Activated naive CD4-positive, alpha-beta T cell treated with anti-CD3 and anti-CD28 coated beads, Interleukin-2, amount 50 U/mL, for 24 hours (primary cell): ENCODE results near the gene SMAGP.
"Not testable (repeated sequence)": the region's sequence is repeated elsewhere in the genome, so short reads cannot be mapped to it uniquely, and the experiment has no call there.

Experiments used
- H3K27ac Mint-ChIP-seq: one replicate; pipeline ENCODE4 v1.8.0; 2021; ENCODE audit warnings: mild to moderate bottlenecking, mixed read lengths
- H3K27me3 Mint-ChIP-seq: one replicate; pipeline ENCODE4 v1.8.0; 2021; ENCODE audit warnings: mixed read lengths
- H3K36me3 Mint-ChIP-seq: one replicate; pipeline ENCODE4 v1.8.0; 2021; ENCODE audit warnings: mixed read lengths
- H3K4me1 Mint-ChIP-seq: one replicate; pipeline ENCODE4 v1.8.0; 2021; ENCODE audit warnings: mixed read lengths
- H3K4me3 Mint-ChIP-seq: one replicate; pipeline ENCODE4 v1.8.0; 2021; ENCODE audit warnings: mild to moderate bottlenecking, mixed read lengths
- H3K9me3 Mint-ChIP-seq: one replicate; pipeline ENCODE4 v1.8.0; 2021; ENCODE audit warnings: mixed read lengths

The SMAGP gene

DNA sequence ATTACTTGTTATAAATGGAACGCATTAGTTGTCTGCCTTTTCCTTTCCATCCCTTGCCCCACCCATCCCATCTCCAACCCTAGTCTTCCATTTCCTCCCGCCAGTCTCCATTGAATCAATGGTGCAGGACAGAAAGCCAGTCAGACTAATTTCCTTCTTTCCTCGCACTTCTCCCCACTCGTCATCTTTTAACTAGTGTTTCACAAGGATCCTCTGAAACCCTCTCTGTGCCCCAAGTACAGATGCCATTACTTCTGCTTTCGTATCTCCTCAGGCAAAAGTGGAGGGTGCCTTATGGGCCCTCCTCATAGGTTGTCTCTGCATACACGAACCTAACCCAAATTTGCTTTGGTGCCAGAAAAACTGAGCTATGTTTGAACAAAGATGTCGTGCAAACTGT lies 27.3 kb downstream of the SMAGP start:
- peaks cover 16% of the 10 kb centered on the region for H3K36me3 Mint-ChIP-seq
- peaks cover 77% of the 10 kb centered on the region for H3K4me1 Mint-ChIP-seq
- H3K27me3 Mint-ChIP-seq: no peaks in the 10 kb centered on the region
- H3K4me3 Mint-ChIP-seq: peak overlapping the region; percentile 60
- no peaks in the 10 kb centered on the region for H3K9me3 Mint-ChIP-seq
- peak overlapping the region; percentile 79 for H3K27ac Mint-ChIP-seq

DNA sequence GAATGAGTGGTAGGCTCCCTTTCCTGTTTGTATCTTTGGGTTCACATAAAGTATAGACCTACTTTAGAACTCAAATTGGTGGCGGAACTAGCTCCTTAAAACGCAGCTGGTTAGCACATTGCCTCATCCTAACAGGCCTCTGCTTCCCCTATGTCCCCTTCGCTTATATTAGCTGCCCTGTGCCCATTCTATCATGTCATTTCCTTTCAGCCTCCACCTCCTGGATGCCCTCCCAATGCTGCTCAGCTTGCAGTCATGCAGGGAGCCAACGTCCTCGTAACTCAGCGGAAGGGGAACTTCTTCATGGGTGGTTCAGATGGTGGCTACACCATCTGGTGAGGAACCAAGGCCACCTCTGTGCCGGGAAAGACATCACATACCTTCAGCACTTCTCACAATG lies 28.1 kb downstream of the SMAGP start:
- Mint-ChIP-seq H3K4me1 (peaks cover 72% of the 10 kb centered on the region), H3K4me3 (peak overlapping the region; percentile 59), H3K9me3 (no peaks in the 10 kb centered on the region), H3K27me3 (no peaks in the 10 kb centered on the region), H3K36me3 (peaks cover 16% of the 10 kb centered on the region), H3K27ac (peak overlapping the region; percentile 75)

DNA sequence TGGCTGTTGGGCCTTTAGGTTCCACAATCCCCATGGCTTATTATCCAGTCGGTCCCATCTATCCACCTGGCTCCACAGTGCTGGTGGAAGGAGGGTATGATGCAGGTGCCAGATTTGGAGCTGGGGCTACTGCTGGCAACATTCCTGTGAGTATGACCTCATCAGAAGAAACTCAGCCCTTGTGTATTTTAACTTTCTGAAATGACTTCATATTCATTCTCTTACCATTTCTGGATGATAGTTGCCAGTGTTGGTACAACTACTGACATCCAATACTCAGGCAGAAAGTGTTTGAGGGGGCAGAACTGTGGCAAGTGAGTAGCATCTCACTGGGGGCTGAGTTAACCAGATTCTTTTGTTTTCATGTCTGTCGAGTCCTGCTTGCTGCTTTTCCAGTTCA lies 29.2 kb downstream of the SMAGP start:
- H3K9me3 Mint-ChIP-seq: no peaks in the 10 kb centered on the region
- peak overlapping the region; percentile 96 for H3K4me3 Mint-ChIP-seq
- peak overlapping the region; percentile 62 for H3K27ac Mint-ChIP-seq
- peaks cover 14% of the 10 kb centered on the region for H3K36me3 Mint-ChIP-seq
- H3K4me1 Mint-ChIP-seq: peaks cover 60% of the 10 kb centered on the region
- no peaks in the 10 kb centered on the region for H3K27me3 Mint-ChIP-seq

DNA sequence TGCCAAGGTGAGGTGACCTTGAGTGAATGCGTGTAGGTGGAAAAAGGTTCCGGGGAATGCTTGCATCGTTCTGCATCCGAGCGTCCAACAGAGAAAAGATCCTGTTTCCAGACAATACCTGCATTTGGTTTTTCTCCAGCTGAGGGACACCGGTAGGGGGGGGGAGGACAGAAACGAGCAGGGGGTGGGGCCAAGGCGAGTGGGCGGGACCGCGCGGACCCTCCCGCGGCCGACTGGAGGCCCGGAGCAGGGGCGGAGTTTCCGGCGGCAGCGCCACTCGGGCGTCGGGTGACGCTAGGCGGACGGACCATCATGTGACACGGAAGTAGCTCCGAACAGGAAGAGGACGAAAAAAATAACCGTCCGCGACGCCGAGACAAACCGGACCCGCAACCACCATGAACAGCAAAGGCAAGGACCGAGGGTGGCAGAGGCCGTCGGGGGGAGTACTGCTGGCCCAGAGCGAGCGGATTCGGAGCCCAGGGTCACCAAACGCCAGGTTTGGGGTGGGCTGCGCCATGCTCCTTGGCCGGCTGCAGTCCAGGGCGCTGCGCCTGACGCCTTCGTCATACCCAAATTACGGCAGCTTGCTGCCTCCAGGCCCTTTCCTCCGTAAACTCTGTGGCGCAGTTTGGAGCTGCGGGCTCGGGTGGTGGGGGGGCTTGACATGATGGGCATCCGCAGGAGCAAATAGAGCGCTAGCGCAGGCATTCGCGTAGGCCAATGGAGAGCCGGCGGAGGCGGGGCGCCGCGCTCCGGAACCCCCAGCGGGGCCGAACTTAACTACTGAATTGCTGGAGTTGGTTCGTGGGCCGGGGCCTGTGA lies 31.5 kb downstream of the SMAGP start, which contains the start of gene DAZAP2:
DAZAP2 (plus strand) TSS at position 317 of the 825 bp plus-strand sequence; CDS start at position 399, 82 bp downstream.
- Mint-ChIP-seq H3K27me3 (no peaks in the 10 kb centered on the region), H3K36me3 (peaks cover 7% of the 10 kb centered on the region), H3K9me3 (no peaks in the 10 kb centered on the region), H3K27ac (peak within 1 kb of the TSS; percentile 98), H3K4me3 (peak within 1 kb of the TSS; percentile 96), H3K4me1 (peaks cover 44% of the 10 kb centered on the region)

DNA sequence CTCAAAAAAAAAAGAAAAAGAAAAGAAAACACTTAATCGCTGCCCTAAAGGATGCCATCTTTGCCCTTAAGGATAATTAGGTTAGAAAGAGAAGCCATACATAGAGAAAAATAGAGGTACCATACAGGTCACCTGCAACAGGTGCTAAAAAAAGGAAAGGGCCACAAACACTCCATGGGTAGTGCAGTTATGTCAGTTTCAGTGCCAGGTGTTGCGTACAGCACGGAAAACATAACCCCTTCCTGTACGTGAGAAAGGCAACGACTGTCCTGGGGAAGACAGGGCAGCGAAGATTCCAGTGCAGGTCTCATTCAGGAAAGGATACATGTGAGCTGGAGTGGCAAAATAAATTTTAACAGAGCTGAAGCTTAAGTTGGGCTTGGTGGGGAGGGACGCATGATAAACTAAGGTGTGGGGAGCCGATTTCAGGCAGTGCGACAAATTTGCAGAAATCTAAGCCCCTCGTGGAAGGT lies 32.1 kb downstream of the SMAGP start:
- H3K27ac Mint-ChIP-seq: peak overlapping the region; percentile 98
- peaks cover 42% of the 10 kb centered on the region for H3K4me1 Mint-ChIP-seq
- no peaks in the 10 kb centered on the region for H3K9me3 Mint-ChIP-seq
- peak overlapping the region; percentile 96 for H3K4me3 Mint-ChIP-seq
- H3K36me3 Mint-ChIP-seq: peaks cover 6% of the 10 kb centered on the region
- no peaks in the 10 kb centered on the region for H3K27me3 Mint-ChIP-seq

DNA sequence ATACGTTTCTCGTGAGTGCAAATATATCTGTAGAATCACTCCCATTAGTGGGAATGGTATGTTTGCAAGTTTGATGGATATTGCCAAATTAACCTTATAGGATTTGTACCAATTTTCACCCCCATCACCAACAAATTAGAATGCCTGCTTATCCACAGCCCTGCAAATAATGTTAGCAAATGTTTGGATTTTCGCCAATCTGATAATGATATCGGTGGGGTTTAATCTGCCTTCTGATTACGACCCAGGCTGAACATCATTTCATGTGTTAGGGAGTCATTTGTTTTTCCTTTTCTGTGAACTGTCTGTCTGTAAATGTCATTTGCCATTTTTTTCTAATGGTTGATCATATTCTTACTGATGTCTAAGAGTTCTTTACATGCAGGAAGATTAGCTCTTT lies 35.7 kb downstream of the SMAGP start:
- Mint-ChIP-seq H3K4me1 (peaks cover 10% of the 10 kb centered on the region), H3K4me3 (no peak overlapping the region), H3K27ac (no peak overlapping the region), H3K9me3 (no peaks in the 10 kb centered on the region), H3K36me3 (no peaks in the 10 kb centered on the region), H3K27me3 (no peaks in the 10 kb centered on the region)

DNA sequence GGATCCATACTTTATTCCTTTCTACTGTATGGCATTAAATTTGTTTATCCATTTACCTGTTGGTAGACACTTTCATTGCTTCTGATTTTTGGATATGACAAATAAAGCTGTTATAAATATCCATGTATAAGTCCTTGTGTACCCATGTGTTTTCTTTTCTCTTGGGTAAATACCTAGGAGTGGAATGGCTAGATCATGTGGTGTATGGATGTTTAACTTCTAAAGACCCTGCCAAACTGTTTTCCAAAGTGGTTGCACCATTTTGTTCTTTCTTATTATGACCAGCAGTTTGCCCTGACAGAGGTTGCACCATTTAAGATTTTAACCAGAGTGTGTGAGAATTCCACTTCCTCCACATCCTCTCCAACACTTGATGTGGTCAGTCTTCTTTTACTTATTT lies 37.6 kb downstream of the SMAGP start:
- Mint-ChIP-seq H3K4me1 (peaks cover 5% of the 10 kb centered on the region), H3K27me3 (no peaks in the 10 kb centered on the region), H3K4me3 (no peak overlapping the region), H3K9me3 (no peaks in the 10 kb centered on the region), H3K27ac (no peak overlapping the region), H3K36me3 (no peaks in the 10 kb centered on the region)

DNA sequence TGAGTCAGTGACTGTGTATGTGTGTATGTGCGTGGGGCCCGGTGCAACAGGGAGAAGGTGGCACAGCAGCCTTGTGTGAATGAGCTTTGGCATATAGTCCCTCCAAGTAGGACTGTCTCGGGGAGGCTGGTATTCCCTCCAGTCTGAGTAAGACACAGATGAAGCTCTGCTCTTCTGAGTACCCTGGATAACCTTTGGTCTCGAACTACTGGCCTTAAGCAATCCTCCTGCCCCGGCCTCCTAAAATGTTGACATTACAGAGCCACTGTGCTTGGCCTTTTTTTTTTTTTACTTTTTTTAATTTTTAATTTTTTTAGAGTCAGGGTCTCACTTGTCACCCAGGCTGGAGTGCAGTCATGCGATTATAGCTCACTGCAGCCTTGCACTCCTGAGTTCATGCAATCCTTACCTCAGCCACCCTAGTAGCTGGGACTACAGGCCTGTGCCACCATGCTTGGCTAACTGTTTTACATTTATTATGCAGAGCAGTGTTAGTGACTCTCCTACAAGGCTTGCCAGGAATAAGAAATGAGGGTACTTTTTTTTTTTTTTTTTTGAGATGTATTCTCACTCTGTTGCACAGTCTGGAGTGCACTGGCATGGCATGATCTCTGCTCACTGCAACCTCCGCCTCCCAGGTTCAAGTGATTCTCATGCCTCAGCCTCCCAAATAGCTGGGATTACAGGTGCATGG lies 41.0 kb downstream of the SMAGP start:
- peaks cover 10% of the 10 kb centered on the region for H3K4me1 Mint-ChIP-seq
- H3K27ac Mint-ChIP-seq: no peak overlapping the region
- H3K4me3 Mint-ChIP-seq: no peak overlapping the region
- no peaks in the 10 kb centered on the region for H3K27me3 Mint-ChIP-seq
- no peaks in the 10 kb centered on the region for H3K36me3 Mint-ChIP-seq
- H3K9me3 Mint-ChIP-seq: no peaks in the 10 kb centered on the region

DNA sequence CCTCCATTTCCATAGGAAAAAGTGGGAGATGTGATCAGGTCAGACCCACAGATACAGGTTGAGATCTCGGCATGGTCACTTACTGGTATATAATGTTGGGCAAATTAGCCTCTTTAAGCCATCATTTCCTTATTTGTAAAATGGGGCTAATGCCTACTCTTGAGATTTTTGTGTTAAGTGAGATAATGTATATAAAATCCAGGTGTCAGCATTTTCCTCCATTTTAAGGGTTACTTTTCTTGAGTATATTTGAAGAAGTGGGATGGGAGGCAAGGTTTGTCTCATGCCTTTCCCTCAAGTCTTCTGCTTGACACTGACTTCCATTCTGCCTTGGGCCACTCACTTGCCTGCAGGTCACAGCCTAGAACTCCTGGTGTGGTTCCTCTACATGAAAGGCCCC lies 42.3 kb downstream of the SMAGP start:
- Mint-ChIP-seq H3K36me3 (no peaks in the 10 kb centered on the region), H3K27ac (no peak overlapping the region), H3K9me3 (no peaks in the 10 kb centered on the region), H3K4me3 (no peak overlapping the region), H3K4me1 (peaks cover 5% of the 10 kb centered on the region), H3K27me3 (no peaks in the 10 kb centered on the region)

DNA sequence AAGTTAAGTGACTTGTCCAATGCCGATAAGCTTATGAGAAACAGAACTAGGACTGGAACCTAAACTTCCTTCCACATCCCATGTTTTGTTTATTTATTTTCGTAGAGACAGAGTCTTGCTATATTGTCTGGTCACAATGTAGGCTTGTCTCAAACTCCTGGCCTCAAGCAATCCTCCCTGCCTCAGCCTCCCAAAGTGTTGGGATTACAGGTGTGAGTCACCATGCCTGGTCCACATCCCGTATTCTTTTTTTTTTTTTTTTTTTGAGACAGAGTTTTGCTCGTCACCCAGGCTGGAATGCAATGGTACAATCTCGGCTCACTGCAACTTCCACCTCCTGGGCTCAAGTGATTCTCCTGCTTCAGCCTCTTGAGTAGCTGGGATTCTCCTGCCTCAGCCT lies 43.1 kb downstream of the SMAGP start:
- not testable (repeated sequence) for H3K27ac Mint-ChIP-seq, H3K27me3 Mint-ChIP-seq, H3K9me3 Mint-ChIP-seq, H3K4me3 Mint-ChIP-seq, H3K4me1 Mint-ChIP-seq, H3K36me3 Mint-ChIP-seq

DNA sequence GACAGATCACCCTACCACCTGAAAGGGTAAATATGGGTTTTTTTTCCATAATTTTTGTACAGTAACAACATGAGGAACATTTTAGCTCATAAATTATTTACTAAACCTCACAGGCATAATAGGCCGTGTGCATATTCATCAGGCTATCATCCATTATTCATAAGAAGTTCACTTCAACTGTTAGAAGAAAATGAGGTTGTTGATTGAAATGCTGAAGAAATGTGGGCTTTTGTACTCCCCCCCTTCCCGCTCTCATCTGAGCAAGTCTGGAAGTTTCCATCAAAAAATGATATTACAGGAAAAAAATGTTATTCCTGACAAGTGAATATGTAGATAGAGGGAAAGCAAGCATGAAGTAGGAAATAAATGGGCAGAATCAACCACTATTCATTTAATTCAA lies 44.4 kb downstream of the SMAGP start:
- no peaks in the 10 kb centered on the region for H3K36me3 Mint-ChIP-seq
- H3K4me1 Mint-ChIP-seq: peaks cover 9% of the 10 kb centered on the region
- H3K4me3 Mint-ChIP-seq: no peak overlapping the region

DNA sequence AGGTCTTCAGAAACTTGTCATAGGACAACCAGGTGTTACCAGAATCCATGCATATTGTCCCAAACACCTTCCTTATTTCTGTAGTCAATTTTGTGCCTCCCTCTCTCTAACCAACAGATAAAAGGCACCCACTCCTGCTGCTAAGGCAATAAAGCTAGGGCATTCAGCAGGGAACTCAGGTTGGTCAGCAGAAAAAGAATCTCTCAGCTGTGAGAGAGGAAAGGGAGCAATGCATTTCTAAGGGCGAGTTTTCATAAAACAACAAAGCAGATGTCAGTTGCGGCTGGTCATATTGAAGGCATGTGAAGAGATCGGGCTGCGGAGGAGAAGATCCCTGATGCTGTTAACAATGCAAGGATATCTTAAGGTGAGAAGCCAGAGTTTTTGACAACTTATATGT lies 45.0 kb downstream of the SMAGP start:
- Mint-ChIP-seq H3K4me1 (peaks cover 9% of the 10 kb centered on the region), H3K9me3 (no peaks in the 10 kb centered on the region), H3K27ac (no peak overlapping the region), H3K27me3 (no peaks in the 10 kb centered on the region), H3K4me3 (no peak overlapping the region), H3K36me3 (no peaks in the 10 kb centered on the region)

More for the DNA sequence above, 44.4 kb downstream of the SMAGP start:
- Mint-ChIP-seq H3K9me3 (no peaks in the 10 kb centered on the region), H3K27me3 (no peaks in the 10 kb centered on the region), H3K27ac (no peak overlapping the region)

DNA sequence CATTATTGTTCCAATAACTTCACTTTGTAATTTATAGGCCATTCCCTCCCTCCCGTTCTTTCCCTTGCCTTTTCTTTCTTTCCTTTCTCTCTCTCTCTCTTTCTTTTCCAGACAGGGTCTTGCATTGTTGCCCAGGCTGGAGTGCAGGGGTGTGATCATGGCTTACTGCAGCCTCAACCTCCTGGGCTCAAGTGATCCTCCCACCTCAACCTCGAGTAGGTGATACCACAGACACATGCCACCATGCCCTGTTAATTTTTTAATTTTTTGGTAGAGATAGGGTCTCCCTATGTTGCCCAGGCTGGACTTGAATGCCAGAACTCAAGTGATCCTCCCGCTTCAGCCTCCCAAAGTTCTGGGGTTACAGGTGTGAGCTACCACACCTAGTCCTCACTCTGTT lies 45.6 kb downstream of the SMAGP start:
- Mint-ChIP-seq H3K4me3 (no peak overlapping the region), H3K36me3 (no peaks in the 10 kb centered on the region), H3K4me1 (peaks cover 14% of the 10 kb centered on the region), H3K9me3 (no peaks in the 10 kb centered on the region), H3K27me3 (no peaks in the 10 kb centered on the region), H3K27ac (peak overlapping the region; percentile 6)

DNA sequence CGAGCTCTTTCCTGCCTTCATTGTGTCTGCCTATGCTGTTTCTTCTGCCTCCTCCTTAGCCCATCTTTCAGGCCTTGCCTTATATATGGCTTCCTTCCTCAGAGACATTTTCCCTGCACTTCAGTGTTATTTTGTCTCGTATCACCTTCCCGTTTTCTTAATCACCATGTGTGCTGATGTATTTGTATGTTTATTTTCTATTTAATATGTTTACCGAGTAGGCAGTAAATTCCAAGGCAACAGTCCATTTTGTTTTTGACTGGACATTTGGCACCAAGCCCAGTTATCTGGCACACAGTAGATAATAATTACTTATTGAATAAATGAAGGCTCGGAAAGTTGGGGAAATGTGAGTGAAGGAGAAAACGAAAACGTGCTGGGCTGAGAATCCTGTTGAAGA lies 47.8 kb downstream of the SMAGP start:
- Mint-ChIP-seq H3K27me3 (no peaks in the 10 kb centered on the region), H3K4me3 (no peak overlapping the region), H3K27ac (peak overlapping the region; percentile 65), H3K4me1 (peaks cover 28% of the 10 kb centered on the region), H3K36me3 (no peaks in the 10 kb centered on the region), H3K9me3 (no peaks in the 10 kb centered on the region)

DNA sequence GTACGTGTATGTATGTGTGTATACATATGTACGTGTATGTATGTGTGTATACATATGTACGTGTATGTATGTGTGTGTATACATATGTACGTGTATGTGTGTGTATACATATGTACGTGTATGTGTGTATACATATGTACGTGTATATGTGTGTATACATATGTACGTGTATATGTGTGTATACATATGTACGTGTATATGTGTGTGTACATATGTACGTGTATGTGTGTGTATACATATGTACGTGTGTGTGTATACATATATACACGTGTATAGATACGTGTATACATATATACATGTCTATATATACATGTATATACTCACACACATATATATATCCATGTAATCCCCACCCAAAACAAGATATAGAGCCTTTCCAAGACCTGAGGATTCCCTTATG lies 50.4 kb downstream of the SMAGP start:
- not testable (repeated sequence) for H3K9me3 Mint-ChIP-seq, H3K27ac Mint-ChIP-seq, H3K27me3 Mint-ChIP-seq, H3K36me3 Mint-ChIP-seq
- Mint-ChIP-seq H3K4me1 (peaks cover 32% of the 10 kb centered on the region), H3K4me3 (peak overlapping the region; percentile 88)

DNA sequence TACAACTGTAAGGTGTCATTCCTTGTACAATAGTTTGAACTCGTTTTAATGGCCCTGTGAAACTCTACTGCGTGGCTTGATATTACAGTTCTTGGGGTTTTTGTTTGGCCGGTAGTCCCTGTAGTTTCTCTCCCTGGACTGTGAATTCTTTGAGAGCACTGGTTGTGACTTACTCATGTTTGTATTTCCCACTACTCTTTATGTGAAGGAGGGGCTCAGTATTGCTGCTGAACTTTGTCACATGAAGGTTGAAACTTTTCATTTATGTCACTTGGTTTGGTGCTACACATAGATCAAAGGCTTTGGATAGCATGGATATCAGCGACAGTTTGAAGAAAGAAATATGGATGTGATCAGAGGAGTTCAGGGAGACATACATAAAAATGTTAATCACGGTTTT lies 50.9 kb downstream of the SMAGP start:
- no peaks in the 10 kb centered on the region for H3K9me3 Mint-ChIP-seq
- H3K36me3 Mint-ChIP-seq: peaks cover 1% of the 10 kb centered on the region
- peak overlapping the region; percentile 88 for H3K4me3 Mint-ChIP-seq
- peaks cover 29% of the 10 kb centered on the region for H3K4me1 Mint-ChIP-seq
- no peaks in the 10 kb centered on the region for H3K27me3 Mint-ChIP-seq
- peak overlapping the region; percentile 97 for H3K27ac Mint-ChIP-seq
